ENCODE data around the gene ZNF462.
"Not testable (repeated sequence)": the region's sequence is repeated elsewhere in the genome, so short reads cannot be mapped to it uniquely, and the experiment has no call there.

Gene ZNF462

DNA sequence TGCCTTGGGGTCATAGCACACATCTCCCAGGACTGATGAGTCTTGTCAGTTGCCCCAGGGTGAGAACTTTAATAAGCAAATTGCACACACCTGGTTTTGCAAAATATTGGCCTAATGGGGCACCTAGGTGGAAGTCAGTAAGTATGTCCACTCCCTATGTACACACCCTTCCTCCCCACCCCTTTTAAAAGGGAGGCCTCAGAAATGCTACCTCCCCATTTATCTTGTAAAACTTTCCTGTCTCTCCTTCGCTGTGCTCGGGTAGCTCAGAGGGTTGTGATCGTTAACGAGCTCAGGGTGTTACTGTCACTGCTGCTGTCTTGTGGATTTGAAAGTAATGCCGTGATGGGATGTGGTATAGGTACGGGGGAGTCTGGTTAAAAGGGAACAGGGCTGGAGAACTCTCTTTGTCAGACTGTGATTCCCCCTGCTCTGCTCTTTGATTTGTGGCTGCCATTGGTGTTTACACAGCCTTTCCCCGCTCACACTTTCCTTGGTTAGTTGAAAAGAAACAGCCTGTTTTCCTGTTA is 26.2 kb downstream of the ZNF462 start:
- DNase-seq: no peak

DNA sequence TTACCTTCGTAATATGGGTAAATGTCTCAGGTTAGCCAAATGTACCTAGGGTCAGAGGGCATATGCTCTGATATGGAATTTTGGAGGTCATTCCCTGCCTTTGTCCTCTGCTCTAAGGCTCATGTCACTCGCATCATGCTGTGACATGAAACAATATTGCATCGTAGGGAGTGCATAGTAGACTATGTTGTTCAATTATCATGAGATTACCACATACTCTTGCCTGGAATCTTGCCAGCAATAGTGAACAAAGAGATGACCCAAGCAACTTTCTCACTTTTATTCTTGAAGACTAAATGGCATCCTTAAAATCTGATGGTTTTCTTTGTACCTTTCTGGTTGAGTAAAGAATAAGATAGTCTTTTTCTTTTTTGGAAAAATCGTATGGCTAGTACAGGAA is 27.6 kb downstream of the ZNF462 start:
- no peak for DNase-seq

DNA sequence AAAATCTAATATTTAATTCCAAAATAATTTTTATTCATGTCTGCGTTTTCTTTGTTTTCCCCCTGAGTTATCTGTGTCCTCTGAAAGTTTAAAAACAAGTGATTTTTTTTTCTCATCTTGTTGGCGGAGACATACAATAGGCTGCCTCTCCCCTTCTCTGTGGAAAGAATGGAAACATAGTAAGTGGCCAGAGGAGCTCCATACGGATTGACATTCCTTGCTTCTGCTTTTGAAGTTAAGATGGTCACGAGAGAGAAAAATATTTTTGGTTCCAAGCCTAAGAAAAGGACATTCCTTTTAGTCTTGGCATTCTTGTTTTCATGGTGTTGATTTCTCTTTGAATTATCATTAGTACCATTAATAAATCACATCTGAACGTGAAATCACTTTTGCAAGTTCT is 28.3 kb downstream of the ZNF462 start:
- no peak for DNase-seq

DNA sequence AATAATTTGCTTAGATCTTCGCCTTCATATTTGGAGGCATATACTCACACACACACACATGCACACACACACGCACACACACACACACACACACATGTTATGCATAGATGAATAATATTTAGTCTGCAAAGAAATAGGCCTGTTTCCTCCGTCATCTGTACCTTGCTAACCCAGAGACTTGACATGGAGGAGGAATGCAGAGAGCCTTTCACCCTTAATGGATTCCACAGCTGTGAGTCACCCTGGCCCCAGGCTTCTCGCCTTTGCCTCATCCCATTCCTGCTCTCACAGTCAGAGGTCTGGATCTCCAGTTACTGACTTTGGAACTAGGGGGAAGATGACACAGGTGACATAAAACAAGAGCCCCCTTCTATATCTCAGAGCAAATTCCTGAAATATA is 29.7 kb downstream of the ZNF462 start:
- no peak for DNase-seq

DNA sequence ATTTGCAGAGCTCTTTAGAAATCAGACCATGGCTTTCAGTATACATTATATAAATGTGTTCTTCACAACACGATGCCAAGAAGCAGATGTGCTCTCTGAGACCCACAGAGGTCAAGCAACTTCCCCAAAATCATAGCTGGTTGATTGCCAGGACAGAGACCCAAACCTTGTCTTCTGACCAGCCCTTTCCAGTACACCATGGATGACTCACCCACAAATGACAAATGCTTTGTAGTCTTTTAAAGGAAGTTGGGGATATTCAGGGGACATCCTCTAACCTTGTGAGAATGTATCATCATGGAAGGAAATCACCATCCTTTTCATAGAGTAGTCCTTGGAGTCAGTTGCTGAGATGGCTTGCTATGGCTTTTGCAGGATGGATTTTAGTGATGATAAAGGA is 30.1 kb downstream of the ZNF462 start:
- DNase-seq: no peak

DNA sequence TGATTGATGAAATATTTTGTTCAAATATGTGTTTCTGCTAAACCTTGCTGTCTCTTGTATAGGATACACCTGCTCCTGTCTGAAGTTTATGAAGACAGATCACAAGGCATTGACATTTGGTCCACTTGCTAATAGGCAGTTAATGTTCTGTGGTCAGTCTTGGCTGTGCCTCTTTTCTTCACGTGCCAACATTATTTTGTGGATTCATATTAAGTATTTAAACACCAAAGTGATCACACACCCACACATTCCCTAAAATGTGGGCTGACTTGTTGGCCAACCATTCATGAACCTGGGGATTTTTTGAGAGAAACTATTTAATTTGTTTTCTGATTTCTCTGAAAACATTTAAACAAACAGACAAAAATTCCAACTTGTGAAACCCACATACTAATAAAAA is 33.7 kb downstream of the ZNF462 start:
- DNase-seq: no peak

DNA sequence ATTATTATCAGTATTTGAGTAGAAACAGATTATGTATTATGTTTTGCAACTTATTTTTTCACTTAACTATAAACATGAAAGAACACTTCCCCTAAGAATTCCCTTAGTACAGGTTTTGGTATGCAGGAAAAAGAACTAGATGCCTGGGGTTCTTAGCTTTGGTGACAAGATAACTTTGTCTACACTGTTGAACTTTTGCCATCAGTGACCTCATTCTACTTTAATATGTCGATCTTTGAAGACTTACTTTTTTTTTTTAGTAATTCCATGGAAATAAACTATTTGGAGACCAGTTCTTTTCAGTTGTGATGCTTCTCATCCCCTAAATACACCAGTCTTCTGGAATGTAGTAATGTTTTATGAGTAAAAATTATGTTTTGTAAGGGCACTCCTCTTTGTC is 34.3 kb downstream of the ZNF462 start:
- DNase-seq: no peak

DNA sequence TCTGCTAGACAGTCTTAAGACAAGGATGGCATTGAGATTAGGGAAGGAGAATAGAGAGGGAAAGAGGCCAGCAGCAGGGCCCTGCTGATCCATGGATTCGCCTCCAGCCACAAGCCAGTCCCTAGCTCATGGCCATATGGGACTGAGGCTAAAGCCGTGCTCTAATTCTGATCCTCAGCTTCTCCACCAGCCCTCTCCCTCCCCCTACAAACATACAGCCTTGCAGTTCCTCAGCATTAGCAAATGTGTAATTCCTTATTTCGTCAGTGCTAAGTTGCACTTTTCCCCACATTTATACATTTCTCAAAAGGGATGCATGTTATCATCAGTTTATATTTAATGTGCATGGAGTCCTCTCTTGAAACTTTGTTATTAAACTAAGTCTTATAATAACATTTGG is 34.8 kb downstream of the ZNF462 start:
- DNase-seq: no peak

DNA sequence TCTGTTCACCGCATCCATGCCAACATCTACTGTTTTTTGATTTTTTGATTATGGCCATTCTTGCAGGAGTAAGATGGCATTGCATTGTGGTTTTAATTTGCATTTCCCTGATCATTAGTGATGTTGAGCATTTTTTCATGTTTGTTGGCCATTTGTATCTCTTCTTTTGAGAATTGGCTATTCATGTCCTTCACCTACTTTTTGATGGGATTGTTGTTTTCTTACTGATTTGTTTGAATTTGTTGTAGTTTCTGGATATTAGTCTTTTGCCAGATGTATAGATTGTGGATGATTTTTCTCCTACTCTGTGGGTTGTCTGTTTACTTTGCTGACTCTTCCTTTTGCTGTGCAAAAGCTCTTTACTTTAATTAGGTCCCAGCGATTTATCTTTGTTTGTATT is 37.6 kb downstream of the ZNF462 start:
- DNase-seq: not testable (repeated sequence)

DNA sequence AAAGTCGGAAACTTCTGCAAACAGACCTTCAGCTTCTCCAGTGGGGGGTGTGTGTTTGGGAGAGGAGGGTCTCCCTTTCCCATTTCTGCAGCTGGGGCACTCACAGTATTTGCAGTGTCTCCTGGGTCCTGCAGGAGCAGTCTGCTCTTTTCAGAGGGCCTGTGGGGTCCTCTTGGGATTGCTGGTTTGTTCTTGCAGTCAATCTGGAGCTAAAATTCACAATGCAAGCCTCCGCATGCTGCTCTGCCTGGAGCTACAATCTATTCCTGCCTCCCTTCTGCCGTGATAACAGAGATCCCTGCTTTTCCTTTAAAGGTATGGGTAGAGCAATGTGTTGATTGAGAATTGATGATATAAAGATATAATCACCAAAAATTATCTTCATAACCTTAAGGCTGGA is 43.2 kb downstream of the ZNF462 start:
- no peak for DNase-seq

DNA sequence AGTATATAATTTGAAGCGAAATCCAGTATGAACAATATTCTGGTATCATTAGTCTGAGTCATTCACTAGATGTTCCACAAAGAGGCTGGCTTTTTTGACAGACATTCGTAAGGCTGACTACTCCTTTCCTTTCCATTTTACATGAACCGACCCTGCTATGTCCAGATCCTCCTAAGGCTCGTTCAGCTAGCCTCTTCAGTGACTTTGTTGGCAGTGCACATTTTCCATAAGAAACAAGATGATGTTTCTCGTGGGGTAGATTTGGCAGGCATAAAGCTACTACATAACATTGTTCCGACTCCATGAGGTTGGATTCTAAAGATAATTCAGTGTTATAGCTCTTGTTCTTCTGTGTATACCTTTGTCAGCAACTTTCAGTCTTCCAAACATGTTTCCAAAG is 49.0 kb downstream of the ZNF462 start:
- DNase-seq: no peak

DNA sequence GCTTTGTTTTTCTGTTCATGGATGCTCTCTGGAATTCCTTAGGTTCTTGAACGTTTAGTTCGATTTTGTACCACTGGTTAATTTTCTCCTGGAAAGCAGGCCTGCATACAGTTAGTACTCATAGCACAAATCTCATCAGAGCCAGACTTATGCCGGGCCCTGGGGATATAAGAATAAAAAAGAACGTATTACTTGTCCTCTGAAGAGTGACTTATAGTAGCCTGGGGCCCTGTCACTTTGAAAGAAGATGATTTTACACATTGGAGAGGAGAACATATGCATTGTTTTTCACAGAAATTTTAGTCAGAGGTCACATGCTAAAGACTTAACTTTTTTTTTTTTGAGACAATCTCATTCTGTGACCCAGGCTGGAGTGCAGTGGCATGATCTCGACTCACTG is 50.3 kb downstream of the ZNF462 start:
- no peak for DNase-seq

DNA sequence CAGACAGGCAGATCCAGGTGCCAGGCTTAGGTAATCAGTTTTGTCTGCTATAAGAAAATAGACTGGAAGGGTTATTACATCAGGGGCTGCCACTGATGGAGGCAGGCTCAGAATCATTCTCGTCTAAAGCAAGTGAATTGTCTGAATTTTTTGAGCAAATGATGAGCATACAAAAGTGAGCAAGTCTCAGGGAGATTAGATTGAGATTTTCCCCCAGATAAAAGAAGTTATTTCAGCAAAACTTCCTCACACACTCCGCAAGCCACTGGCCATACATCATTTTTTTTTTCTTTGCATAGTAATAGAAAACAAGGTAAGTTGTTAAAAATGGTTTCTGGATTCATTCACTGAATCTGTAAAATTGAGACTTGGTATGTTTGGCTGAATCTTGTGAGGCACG is 52.9 kb downstream of the ZNF462 start:
- no peak for DNase-seq

DNA sequence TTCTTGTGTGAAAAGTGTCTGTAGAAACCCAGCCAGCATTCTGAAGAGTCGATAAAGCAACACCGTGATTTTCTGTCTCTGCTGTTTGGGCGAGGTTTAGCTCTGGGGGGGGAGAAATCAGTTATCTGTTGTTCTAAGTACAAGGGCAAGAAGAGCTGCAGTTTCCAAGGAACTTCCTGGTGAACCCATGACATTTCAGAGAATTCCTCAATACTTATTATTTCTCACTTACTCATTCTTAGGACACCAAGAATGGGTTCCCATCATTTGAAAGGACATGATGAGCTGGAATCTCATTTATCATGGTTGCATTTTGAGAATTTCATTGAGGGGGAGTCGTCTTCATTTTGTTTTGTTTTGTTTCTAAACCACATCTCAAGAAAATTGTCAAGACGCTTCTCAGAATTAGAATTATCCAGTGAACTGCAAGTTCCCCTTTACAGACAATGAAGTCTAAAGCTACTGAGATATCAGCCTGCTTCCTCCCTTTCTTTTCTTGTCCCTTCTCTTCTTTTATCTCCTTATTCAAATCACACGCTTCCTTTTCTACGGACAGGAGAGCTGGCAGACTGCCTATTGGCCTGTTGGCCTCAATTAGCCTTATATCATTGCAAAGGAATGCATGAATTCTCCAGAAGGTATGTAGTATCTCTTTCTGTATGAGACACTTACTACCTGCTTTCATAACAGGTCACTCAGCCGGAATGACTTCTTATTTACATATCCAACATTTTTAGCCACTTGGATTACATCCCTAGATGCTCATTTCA is 53.7 kb downstream of the ZNF462 start:
- no peak for DNase-seq

DNA sequence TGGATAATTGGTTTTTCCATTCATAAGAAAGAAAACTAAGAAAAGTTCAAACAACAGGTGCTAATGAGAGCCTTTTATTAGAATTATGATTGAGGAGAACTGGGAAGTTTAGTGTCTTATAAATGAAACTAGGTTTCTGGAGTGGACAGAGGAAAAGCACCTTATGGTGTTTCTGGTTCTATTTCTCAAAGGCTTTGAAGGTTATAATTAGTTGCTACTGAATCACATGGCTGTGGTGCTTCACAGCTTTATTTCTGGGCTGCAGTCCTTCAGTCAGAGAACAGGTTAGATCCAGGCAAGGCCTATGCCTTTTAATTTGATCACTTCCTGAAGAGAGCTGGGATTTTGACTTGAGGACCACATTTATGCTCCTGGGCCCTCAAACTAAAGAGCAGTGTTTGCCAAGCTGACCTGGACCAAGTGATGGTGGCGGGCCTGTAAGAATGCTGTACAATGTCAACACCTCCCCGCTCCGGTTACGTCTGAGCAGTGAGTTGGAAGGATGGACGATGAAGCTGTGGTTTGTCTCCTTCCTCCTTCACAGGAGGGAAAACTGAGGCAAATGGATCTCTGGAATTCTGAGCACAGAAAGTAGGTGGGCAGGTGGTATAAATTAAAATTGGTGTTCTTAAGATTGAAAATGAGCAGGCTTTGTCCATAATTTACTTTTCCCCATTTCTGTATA is 56.0 kb downstream of the ZNF462 start:
- no peak for DNase-seq

DNA sequence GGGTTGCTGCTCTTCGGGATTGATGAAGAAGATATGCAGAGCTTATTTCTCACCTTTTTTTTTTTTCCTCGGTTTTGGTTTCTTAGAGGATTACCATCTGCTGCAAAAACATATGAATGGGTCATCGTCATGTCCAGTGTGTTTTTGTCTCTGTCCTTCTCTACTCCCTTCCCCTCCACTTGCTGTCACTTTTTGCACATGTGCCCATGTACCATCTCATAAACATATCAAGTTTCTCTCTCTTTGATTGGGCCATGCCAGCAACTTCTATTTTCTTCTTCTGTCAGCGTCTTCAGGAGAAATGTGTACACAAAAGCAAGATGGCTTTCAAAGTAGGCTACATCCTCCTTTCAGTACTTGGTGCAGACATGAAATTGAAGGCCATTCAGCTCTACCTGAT is 57.1 kb downstream of the ZNF462 start:
- DNase-seq: no peak

DNA sequence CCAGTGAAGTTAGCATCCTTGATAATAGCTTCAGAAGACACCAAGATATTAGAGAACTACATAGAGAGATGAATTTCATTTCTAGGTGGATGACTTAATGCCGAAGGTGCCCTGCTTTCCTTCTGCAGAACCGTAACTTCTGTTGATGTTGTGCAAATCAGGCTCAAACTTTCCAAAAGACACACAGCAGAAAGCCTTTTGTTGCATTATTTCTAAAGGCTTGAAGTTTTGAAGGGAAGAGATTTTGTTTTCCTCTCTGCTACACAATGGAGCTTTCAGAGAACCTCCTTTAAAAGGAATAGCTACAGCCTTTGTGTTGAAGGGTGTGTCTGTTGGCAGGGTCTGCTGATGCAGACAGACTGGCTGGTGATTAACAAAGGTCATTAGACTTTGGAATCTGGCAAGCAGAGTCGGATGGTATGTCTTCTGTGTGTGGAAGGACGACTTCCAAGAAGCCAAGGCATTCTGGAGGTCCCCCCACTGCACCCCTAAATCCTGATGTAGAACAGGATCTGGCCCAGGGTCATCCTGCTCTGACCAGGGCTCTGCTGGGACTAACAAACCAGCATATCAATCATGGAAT is 57.8 kb downstream of the ZNF462 start:
- DNase-seq: no peak

DNA sequence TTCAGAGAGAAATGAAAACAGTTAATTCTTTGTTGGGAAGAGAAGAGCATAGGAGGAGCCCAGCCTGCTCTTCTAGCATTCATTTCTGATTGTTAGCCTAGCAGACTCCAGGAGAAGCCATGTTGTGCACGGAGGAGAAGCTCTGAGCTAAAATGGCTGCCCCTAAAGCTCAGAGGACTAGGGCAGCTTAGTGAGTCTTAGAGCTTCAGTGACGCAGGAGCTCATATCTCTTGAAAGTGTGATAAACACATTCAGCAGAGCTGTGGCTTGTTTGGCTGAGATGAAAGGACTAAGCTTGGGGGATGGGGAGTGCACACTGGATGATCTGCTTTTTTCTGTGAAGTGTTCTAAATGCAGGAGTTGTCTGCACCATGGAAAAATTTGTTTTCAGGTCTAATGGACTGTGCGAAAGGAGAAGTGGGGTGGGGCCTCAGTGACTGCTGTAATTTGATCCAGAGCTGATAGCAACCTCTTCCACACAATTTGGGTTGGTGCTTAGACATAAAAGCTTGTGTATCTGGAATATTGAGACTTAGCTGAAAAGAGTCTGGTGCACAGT is 58.5 kb downstream of the ZNF462 start:
- DNase-seq: no peak

DNA sequence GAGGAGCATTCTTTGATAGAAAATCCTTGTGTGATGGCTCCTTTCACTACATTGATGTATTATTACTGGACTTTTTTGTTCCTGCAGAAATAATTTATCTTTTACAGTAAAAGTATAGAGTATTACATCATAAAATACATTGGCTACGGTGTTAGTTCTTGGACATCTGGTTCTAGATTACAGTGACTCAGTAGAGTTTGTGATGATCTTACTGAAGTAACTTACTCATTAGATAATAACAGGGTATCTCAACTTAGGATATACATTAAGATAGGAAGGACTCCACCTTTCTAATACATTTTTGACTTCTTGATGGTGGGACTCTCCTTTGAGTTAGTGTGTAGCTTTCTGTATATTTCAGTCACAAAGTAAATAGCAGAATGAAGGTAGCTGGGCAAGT is 59.1 kb downstream of the ZNF462 start:
- DNase-seq: no peak

DNA sequence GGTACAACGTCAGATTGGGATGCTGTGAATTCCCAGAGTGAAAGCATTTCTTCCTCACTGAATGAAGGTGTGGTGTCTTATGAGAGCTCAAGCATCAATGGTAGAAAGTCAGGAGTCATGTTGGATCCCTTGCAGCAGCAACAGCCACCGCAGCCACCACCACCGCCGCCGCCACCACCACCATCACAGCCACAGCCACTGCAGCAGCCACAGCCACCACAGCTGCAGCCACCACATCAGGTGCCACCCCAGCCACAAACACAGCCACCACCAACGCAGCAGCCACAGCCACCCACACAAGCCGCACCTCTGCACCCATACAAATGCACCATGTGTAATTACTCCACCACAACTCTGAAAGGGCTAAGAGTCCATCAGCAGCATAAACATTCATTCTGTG is 62.4 kb downstream of the ZNF462 start:
- DNase-seq: no peak

DNA sequence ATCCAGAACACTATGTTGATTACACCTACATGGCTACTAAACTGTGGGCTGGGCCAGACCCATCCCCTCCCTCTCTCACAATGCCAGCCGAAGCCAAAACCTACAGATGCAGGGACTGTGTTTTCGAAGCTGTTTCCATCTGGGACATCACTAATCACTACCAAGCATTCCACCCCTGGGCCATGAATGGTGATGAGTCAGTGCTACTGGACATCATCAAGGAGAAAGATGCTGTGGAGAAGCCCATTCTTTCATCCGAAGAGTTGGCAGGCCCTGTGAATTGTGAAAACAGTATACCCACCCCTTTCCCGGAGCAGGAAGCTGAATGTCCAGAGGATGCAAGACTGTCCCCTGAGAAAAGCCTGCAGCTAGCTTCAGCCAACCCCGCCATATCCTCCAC is 65.0 kb downstream of the ZNF462 start:
- DNase-seq: no peak

DNA sequence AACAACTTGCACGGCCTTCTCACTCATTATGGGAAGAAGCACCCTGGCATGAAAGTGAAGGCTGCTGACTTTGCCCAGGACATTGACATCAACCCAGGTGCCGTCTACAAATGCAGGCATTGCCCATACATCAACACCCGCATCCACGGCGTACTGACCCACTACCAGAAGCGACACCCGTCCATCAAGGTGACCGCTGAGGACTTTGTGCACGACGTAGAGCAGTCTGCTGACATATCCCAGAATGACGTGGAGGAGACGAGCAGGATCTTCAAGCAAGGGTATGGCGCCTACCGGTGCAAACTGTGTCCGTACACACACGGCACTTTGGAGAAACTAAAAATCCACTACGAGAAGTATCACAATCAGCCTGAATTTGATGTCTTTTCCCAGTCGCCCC is 65.4 kb downstream of the ZNF462 start:
- no peak for DNase-seq

DNA sequence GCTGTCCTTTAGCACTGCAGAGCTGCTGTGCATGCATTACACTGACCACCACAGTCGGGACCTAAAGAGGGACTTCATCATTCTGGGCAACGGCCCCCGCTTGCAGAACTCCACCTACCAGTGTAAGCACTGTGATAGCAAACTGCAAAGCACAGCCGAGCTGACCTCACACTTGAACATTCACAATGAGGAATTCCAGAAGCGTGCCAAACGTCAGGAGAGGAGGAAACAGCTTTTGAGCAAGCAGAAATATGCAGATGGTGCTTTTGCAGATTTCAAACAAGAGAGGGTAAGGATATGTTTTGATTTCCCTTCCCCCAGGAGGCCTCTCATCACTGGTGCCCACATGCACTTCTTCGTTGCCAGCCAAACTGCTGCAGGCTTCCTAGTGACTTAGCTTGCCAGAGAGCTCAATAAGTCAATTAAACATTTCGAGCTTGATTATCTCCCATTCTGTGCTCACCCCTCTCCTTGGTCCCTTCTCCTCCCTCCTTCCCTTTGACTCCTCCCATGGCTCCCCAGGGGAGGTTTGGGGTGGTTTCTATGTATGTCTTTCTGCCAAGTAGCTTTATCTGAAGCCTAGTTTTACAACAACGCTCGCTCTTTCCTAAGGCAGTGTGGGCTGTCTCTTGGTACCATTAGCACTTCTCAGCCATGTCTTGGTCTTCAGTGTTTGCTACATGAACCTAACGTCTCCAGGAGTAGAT is 66.7 kb downstream of the ZNF462 start:
- no peak for DNase-seq

Data from activated effector memory CD4-positive, alpha-beta T cell treated with Interleukin-2 at 50 U/mL for 16 hours (primary cell).